Activated CD4-positive, alpha-beta T cell treated with anti-CD3 and anti-CD28 coated beads for 4 hours (primary cell): Measurements from ENCODE around the gene HS3ST5.
"Not testable (repeated sequence)": the region's sequence is repeated elsewhere in the genome, so short reads cannot be mapped to it uniquely, and the experiment has no call there.

ENCODE experiments used
- DNase-seq, 2 donors: peaks; one replicate each; pipeline ENCODE4 v3.0.0-alpha.2; 2020

Gene HS3ST5

DNA sequence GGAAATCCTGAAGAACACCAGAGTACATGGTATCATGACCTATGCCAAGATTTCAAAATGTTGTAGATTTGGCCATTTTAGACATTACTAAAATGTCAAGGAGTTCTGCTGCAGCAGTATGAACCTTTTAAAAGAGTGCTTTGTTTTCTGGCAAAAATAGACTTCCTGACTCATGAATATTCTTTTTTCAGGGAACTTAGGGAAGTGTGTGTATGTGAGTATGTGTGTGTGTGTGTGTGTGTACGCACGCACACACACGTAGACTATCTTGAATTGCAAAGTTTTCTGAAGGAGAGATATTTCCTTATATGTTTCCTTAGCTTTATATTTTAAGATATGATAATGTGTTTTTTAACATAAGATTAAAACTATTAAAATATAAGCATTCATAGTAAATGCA lies 161.2 kb downstream of the HS3ST5 start:
- DNase-seq, result no peak

DNA sequence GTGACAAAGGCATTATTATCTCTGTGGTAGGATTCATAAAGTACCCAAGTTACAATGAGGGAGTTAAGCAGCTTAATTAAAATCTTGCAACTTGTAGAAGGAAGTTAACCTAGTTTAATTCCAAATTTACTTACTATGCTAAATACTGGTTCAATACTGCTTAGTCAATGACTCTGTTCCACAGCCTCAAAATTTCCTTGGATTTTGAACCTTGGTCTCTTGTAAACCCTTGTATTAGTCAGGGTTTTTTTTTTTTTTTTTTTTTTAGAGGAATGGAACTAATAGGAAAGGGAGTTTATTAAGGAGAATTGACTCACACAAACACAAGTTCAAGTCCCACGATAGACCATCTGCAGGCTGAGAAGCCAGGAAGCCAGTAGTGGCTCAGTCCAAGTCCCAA lies 163.4 kb downstream of the HS3ST5 start:
- DNase-seq, result no peak

DNA sequence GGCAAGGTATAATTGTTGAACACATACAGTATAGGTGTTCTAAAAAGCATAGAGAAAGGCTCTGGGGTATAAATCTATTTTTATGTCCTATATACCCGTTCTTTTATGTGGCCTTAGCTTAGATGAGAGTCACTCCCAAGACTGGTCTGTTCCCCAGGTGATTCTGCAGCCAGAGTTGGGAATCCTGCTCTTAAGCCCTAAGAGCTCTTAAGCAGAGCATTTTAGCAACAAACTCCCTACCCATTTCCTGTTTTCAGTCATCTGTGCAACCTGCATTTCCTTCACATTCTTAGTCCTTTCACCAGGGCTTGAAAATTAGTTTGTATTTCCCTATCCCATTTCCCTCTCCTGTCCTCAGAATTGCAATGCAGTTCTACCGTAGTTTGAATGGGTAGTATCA lies 166.1 kb downstream of the HS3ST5 start:
- DNase-seq, result no peak

DNA sequence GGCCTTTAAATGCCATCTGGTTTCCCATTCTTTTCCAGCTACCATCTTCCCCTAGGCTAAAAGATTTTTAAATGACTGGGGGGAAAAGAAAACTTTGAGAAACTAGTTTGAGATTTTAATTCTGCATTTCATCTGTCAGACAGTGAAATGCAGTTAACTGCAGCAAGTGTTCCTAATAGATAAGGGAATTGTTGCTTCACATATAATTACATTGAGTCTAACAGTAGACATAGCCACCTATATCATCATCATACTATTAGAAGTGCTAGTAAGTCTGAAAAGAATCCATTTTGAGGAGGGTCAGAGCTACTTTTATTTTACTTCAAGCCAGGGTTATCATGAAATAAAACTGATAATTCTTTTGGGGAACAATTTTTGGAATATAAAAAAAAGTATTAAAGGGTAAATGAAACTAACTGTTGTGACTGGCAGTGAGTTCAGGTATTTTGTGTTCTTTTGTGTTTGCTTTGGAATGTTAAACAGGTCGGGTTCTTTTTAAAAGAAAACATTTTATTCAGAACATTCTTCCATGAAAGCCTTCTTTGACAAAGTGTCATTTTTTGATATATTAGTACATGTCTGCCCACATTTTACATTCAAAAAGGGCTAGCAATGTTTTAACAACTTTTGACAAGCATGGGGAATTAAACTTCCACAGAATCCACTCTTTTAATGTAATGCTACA lies 170.1 kb downstream of the HS3ST5 start:
- DNase-seq, result no peak

DNA sequence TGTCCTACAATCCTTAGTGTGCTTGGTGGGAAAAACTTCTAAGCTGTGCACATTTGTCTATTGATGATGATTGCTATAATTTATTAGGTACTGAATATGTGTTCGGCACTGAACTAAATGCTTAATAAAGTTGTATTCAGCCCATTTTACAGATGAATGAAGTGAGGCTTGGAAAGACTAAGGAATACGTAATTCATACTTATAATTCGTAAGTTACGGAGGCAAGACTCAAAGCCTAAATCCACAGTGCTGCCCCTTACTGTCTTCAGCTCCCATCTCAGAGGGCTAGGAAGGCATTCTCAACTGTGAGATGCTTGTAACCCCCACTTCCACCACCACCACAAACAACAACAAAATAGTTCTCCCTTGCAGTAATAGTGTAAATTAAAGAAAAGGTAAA lies 171.3 kb downstream of the HS3ST5 start:
- no peak for DNase-seq

DNA sequence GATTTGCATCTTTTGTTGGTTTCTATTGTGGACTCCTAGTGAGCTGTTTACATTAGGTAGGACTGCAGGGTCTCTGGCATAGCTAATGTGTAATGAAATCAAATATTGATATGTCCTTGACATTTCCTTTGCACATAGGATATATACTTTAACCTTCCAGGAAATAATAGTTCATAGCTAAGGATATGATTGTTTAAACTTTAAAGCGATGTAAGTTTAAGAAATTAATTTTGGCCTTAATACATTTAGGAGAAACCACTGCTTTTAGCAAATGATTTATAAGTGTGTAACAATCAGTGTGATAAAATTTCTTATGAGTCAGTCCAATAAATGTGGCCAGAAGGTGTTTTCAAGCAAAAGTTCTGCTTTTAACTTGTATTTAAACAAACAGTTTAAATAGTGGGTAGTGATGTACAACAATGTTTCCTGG lies 171.8 kb downstream of the HS3ST5 start:
- no peak for DNase-seq

DNA sequence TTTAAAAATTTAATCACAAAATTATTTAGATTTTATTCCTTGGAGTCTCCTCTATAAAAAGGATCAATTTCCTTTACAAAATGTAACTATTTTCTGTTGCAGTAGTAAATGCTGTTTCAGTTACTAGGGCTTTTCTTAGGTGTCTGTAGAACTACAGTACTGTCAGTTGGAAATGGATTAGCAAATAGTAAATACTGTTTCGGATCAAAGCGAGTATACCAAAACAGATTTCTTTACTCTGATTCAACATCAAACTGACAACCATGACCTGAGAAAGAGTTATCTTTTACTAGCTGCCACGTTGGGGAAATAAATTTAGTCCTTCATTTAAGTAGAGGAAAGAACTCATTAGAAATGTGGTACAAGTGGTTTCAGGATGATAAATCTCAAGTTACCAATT lies 172.5 kb downstream of the HS3ST5 start:
- no peak for DNase-seq

DNA sequence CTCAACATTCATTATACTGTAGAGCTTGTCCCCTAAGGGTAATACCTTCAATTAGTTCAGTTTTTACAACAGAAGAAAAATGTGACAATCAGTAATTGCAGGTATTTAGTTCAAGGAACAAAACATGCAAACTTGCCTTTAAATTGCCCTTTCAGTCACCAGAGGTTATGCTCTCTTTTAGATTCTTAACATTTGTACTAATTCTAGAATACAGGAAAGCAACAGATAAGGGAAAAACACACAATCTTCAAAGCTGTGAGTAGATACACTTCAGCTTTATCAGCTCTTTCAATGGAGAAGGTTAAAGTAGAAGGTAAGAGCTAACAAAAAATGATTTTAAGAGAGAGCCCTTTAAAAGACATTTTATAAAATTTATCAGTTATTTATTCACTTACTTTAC lies 173.1 kb downstream of the HS3ST5 start:
- no peak for DNase-seq

DNA sequence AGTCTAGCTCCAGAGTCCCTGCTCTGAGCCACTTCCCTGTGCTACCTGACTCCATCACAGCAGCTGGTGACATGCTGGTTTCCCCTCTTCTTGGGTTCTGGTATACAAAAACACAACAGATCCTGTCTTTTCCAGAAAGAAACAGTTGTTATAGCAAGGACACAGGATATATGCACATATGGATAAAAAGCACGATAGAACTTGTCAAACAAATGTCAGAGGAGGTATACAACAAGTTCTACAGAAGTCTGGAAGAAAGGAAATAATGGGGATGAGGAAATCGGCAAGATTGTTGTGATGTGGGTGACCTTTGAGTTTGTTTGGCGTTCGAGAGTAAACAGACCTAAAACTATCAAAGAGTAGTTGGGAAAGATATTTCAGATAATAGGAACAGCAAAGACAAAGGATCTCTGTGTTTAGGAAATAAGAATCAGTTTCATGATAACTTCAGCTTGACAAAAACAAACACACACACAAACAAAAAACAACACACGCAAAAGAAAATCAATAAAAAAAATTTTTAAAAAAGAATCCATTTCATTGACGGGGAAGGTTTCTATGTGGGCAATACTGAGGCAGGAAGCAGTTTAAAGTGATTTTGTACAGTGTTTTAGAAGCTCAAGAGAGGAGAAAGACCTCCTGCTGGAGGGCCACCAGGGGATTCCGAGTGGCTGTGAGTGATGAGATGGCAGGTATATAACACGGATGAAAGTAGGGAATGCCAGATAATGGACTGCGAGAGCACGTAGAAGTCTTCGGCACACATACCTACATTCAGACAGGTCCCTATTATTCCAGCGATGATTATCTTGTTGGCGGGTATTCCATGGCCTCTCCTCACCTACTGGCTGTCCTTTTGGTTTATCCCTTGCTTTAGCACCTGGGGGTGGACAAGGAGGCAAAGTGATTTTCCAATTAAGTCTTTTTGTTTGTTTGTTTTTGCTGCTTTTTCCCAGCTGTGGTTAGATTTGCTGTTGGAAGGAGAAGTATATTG lies 174.9 kb downstream of the HS3ST5 start:
- no peak for DNase-seq

DNA sequence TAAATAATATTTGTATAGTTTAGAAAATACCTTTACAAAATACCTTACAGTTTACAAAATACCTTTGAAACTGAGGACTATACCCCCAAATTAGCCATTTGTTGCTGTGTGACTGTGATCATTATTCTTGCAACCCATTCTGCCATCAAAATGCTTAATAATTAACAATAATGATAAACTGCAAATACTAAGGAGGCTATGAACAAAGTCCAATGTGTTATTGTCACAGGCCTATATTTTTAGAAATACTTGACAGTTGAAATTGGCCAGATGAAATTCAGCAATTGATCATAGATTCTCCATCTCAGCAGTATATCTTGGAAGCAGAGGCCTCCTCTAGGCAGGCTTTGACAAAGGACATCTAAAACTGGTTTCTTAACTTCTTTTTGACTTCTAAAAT lies 178.6 kb downstream of the HS3ST5 start:
- no peak for DNase-seq

DNA sequence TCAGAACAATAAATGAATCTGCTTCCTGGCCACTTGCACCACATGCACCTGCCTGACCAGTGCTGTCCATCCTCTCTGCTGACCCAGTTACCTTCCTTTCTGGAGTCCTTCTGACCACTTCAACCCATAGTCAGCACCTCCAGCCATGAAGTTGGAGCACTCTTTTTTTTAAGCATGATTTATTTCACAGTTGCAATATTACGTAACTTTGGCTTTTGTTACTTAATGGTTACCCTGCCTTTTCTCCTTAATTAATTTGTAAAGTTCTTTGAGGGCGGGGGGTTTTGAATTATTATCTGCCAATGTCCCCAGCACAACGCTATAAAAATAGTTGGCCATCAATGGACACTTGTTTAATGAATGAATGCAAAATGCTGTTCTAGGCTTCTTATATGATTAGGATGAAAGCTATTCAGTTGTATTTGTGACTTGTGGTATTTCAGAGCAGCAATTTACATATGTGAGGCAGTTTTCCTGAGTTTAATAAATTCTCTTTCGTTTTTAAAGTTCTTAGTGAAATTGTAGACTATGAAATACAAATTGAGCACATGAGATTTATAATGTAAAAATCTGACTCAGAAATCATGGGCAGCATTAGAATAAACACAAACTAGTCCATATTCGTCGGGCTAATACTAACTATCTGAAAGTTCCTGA lies 180.0 kb downstream of the HS3ST5 start:
- no peak for DNase-seq

DNA sequence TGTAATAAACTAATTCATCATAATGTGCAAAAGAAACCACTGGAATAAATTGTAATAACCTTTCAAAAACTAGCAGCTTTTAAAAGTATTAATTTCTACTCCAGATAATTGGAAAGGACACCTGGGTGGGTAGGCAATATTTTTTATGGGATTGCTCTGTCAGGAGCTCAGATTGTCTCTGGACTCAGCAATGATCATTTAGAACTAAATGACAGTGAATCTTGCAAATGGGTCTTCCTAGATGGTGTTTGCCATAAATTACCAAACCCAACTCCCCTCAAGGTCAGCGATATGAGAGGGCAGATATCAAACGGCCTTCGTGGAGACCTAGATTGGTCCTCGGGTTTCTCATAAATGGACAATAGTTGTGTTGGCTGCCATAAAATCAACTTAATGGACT lies 181.9 kb downstream of the HS3ST5 start:
- DNase-seq, result no peak

DNA sequence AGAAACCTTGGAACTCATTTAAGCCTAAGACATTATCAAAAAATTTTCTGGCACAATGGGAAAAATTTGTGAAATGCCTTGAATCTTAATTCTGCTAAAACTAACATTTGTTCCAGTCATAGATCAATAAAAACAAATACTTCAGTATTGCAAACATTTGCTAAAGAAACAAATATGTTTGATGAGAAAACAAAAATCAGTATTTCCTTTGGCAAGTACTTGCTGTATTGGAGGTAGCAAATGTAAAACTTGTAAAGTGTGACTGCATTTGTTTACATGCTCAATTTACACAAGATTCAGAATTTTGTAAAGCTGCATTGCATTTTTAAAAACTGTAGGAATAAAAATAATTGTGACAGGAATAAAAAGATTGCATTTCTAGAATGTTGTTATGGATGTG lies 183.1 kb downstream of the HS3ST5 start:
- DNase-seq, result no peak

DNA sequence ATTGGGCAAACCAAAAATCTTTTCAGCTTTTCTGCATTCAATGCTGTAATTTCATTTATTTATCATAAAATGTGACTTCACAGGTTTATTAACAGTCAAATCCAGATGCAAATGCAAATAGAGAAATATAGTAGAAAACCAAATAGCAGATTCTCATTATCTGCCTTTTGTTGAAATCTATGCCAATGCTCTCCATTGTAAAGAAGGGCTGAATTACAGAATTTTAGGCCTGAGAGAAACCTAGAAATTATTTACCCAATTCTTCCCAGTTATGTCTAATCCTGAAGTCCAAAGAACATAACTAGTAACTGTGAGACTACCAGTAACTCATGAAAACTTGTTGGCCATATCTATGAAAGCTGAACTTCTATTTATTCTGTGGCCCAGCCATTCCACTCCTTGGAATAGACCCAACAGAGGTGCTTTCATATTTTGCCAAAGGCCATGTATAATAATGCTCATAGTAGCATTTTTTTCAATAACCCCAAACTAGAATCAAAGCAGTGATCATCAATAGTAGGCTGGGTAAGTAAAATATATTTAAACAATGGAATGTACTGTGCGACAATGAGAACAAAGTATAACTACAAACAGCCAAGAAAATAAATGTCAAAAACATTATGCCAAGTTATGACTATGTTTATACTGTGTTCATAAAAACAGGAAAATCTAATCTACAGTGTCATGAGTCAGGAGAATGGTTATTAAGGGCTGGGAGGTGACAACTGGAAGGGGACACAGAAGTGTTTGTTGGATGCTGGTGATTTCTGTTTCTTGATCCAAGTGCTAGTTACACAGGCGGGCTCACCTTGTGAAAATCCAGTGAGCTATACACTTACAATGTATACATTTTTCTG lies 183.8 kb downstream of the HS3ST5 start:
- DNase-seq, result no peak

DNA sequence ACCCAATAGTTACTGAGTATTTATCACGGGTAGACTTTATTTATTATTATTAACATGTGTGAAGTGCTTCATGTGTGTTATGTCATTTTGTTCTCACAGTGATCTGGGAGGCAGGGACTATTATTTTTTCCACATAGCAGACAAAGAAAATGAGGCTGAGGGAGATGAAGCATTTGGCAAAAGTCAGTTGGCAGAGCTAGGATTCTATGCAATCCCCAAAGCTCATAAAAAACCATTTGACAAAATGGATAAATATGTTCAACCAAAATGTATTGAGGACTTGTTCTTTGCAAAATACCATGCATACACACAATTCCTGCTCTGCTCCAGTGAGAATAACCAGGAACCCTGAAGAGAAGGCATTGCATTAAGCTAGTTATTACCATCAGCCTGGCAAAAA lies 184.4 kb downstream of the HS3ST5 start:
- DNase-seq, result no peak

DNA sequence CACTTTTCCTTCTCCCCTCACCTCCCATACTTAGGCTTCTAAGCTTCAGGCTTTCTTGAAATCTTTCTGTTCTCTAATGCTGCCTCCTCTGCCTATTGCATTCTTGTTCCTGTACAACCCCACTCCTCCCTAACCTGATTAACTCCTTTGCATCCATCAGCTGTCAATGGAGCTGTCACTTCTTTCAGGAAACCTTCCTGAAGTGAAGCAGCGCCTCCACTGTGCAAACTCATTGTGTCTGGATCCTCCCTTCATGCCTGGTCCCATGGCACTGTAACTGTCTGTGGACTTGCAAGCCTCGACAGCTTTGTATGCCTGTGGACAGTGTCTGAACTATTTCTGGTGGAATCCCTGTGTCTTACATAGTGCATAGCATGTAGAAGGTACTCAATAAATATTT lies 185.0 kb downstream of the HS3ST5 start:
- no peak for DNase-seq

DNA sequence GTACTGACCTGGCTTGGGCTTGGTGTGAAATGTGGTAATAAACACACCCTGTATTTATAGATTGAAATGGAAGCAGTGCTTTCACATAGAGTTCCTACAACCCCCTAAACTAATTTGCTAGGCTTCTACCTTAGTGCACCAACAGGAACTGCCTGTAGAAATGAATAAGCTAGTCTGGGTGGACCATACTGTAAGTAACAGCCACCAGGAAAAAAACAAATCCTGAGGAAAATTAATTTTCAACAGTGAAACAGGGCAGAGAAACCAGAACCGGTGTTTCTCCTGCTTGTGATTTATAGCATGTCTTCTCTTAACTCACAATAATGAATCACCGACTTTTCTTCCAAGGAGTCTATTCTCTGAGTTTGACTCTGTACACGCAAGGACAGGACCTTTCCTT lies 187.1 kb downstream of the HS3ST5 start:
- DNase-seq, result no peak

DNA sequence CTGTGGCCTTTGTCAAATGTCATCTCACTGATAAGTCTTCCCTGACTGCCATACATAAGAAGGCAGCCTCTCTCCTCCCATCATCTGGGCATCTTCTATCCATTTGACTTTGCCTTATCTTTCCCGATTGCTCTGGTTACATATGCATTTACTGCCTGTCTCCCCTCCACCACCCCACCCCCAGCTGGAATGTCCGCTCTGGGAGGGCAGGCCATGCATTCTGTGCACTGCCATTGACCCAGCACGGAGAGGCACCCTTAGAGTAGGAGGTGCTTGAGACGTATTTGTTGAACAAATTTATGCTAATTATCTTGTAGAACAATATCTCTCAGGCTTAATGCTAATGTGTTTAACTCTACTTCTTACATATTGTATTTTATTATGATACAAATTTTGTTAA lies 188.0 kb downstream of the HS3ST5 start:
- no peak for DNase-seq

DNA sequence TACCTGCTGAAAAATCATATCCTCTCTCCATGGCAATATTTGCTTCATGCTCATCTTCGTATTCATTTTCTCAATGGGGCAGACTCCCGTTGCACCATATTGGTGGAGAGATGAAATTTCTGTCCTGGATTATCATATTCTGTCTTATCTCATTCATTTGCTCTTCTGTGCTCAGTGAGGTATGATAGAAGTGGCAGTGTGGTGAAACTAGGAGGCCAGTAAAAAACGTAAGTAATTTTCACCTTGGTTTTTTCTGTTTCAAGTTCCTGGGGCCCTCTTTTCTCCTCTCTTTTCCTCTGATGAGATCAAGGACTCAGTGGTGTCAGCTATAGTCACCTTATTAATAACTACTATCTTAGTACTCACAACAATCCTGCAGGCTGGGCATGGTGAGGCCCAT lies 189.4 kb downstream of the HS3ST5 start:
- DNase-seq, result no peak

DNA sequence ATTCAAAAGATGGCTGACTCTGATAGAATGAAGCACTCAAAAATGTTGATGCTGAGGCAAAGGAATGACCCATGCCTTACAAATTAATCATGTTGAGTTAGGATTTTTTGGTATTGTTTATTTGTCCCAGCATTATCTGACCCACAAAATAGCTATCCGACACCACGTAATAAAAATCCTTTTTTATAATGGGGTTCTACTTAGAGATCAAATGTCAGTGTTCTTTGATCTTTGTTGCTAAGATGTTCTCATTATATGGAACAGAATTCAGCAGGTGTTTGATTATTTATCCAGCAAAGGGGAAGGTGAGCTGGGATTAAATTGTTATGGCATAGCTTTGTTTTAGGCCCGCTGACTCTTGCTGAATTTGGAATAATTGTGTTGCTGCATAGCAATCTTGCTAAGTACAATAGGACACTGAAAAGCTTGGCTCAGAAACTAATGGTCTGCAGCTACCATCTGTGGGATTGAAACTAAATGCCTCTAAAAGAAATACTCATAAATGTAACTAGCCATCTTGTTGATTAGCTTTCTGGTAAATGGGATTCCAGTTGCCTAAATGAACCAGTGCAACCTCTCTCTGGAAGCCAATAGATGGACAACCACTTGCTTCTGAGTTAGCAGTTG lies 191.6 kb downstream of the HS3ST5 start:
- no peak for DNase-seq

DNA sequence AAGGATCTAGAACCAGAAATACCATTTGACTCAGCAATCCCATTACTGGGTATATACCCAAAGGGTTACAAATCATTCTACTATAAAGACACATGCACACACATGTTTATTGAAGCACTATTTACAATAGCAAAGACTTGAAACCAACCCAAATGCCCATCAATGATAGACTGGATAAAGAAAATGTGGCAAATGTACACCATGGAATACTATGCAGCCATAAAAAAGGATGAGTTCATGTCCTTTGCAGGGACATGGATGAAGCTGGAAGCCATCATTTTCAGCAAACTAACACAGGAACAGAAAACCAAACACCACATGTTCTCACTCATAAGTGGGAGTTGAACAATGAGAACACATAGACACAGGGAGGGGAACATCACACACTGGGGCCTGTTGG lies 193.6 kb downstream of the HS3ST5 start:
- not testable (repeated sequence) for DNase-seq
